H1 (cell line): Measurements from ENCODE around the gene LRCH1. TPM values are rescaled to one million over a fixed set of nuclear protein-coding genes. Genes with fewer than 3 reads are reported as not detected.
A peak's percentile ranks its signal among the peaks of the same experiment; 100 is the strongest.

Experiments
- CTCF ChIA-PET: fragments of 300-600 bp; sonication (Branson Sonifier 250); formaldehyde crosslinking; loops from one replicate; lab custom pipeline; 2021; ENCODE audit not compliant: partially characterized antibody; lab: Charles Lee
- POLR2A ChIA-PET: fragments of 300-600 bp; sonication (Branson Sonifier 250); formaldehyde crosslinking; loops from one replicate; lab custom pipeline; 2021; ENCODE audit warnings: inconsistent platforms; ENCODE audit not compliant: partially characterized antibody; lab: Charles Lee
- DNase-seq, 2 experiments: peaks; one replicate each; pipeline versions ENCODE4 v3.0.0 to v3.0.0-alpha.2; 2010 to 2022; ENCODE audit warnings: low spot score in 2 of 2, low read depth in 1 of 2, mixed read lengths in 1 of 2
- FAIRE-seq: peaks from 2 replicates; lab custom pipeline; 2011; peaks lifted over from hg19 to GRCh38; lab: Jason Lieb, UNC
- H2AFZ ChIP-seq: 2 replicates; pipeline ENCODE4 v1.8.1; 2012; ENCODE audit warnings: low read length, inconsistent platforms
- H2AK5ac ChIP-seq: 2 replicates; pipeline ENCODE4 v1.6.1; 2013; ENCODE audit warnings: low read depth, low read length
- H2BK120ac ChIP-seq: replicated peaks from 2 replicates; pipeline ENCODE3; 2013; ENCODE audit warnings: low read depth, low read length, inconsistent platforms
- H2BK12ac ChIP-seq: 2 replicates; pipeline ENCODE4 v1.6.1; 2013; ENCODE audit warnings: low read depth, low read length
- H2BK15ac ChIP-seq: 2 replicates; pipeline ENCODE4 v1.6.1; 2013; ENCODE audit warnings: low read length
- H2BK20ac ChIP-seq: 2 replicates; pipeline ENCODE4 v1.6.1; 2013; ENCODE audit warnings: low read length
- H2BK5ac ChIP-seq: 2 replicates; pipeline ENCODE4 v1.6.1; 2013; ENCODE audit warnings: low read depth, low read length
- H3K14ac ChIP-seq: 2 replicates; pipeline ENCODE4 v1.6.1; 2013; ENCODE audit warnings: inconsistent platforms; ENCODE audit not compliant: insufficient read length
- H3K18ac ChIP-seq: 2 replicates; pipeline ENCODE4 v1.6.1; 2013; ENCODE audit warnings: low read length; ENCODE audit errors: extremely low read depth
- H3K23ac ChIP-seq: 2 replicates; pipeline ENCODE4 v1.6.1; 2013; ENCODE audit warnings: inconsistent platforms; ENCODE audit not compliant: insufficient read length
- H3K23me2 ChIP-seq: 2 replicates; pipeline ENCODE4 v1.6.1; 2013; ENCODE audit warnings: low read depth, low read length
- H3K27ac ChIP-seq: 2 replicates; pipeline ENCODE4 v1.6.1; 2011; ENCODE audit warnings: low read depth, low read length, inconsistent platforms
- H3K27me3 ChIP-seq, 4 experiments: replicated peaks in 1 of 4; 1 replicate in 1 of 4; 2 replicates in 3 of 4; pipeline versions ENCODE4 v1.6.1 to v1.8.1; 2011 to 2013; ENCODE audit warnings: low read length in 3 of 4, mild to moderate bottlenecking in 3 of 4, inconsistent platforms in 2 of 4, mixed read lengths in 2 of 4, moderate library complexity in 1 of 4; ENCODE audit not compliant: control insufficient read depth in 3 of 4, insufficient read depth in 3 of 4; ENCODE audit errors: extremely low read depth in 1 of 4
- H3K36me3 ChIP-seq, 4 experiments: 2 replicates each; pipeline versions ENCODE4 v1.6.1 to v1.8.1; 2011 to 2013; ENCODE audit warnings: mild to moderate bottlenecking in 4 of 4, low read length in 3 of 4, moderate library complexity in 2 of 4, control low read depth in 1 of 4, inconsistent platforms in 1 of 4; ENCODE audit not compliant: insufficient read depth in 4 of 4, control insufficient read depth in 2 of 4
- H3K4ac ChIP-seq: replicated peaks from 2 replicates; pipeline ENCODE3; 2013; ENCODE audit warnings: low read length, low read depth, mixed read lengths, inconsistent platforms; ENCODE audit not compliant: insufficient read length
- H3K4me1 ChIP-seq, 4 experiments: replicated peaks in 1 of 4; 1 replicate in 1 of 4; 2 replicates in 3 of 4; pipeline versions ENCODE4 v1.6.1 to v1.8.1; 2011 to 2013; ENCODE audit warnings: low read length in 3 of 4, inconsistent platforms in 2 of 4, mixed read lengths in 1 of 4; ENCODE audit not compliant: insufficient read depth in 4 of 4, control insufficient read depth in 3 of 4
- H3K4me2 ChIP-seq, 2 experiments: 2 replicates each; pipeline versions ENCODE4 v1.6.1 to v1.8.1; 2011 to 2013; ENCODE audit warnings: low read depth in 2 of 2, low read length in 2 of 2, control low read depth in 1 of 2, inconsistent platforms in 1 of 2, mild to moderate bottlenecking in 1 of 2; ENCODE audit not compliant: insufficient read depth in 1 of 2
- H3K4me3 ChIP-seq, 4 experiments: fragments of 200-600, 300-600 bp in 1 of 4; sonication (generic), shearing (Covaris generic), sonication (Bioruptor Twin) in 1 of 4; 2 replicates each; pipeline versions ENCODE4 v1.5.1 to v1.8.1; 2011 to 2016; ENCODE audit warnings: low read length in 4 of 4, low read depth in 3 of 4, control low read depth in 2 of 4, inconsistent platforms in 2 of 4, mild to moderate bottlenecking in 2 of 4, mixed read lengths in 1 of 4, moderate library complexity in 1 of 4; ENCODE audit not compliant: insufficient read depth in 2 of 4; ENCODE audit errors: extremely low read depth in 1 of 4
- H3K56ac ChIP-seq: replicated peaks from 2 replicates; pipeline ENCODE3; 2013; ENCODE audit warnings: low read depth, mild to moderate bottlenecking, mixed read lengths, low read length, inconsistent platforms; ENCODE audit not compliant: insufficient read length
- H3K79me1 ChIP-seq: 2 replicates; pipeline ENCODE4 v1.6.1; 2013; ENCODE audit warnings: low read depth, low read length, control low read depth
- H3K79me2 ChIP-seq, 2 experiments: 2 replicates each; pipeline versions ENCODE4 v1.6.1 to v1.8.1; 2012 to 2013; ENCODE audit warnings: low read length in 2 of 2, mild to moderate bottlenecking in 2 of 2, inconsistent platforms in 1 of 2; ENCODE audit not compliant: insufficient read depth in 2 of 2, control insufficient read depth in 1 of 2
- H3K9ac ChIP-seq, 4 experiments: replicated peaks in 1 of 4; 1 replicate in 1 of 4; 2 replicates in 3 of 4; pipeline versions ENCODE4 v1.6.1 to v1.8.1; 2011 to 2013; ENCODE audit warnings: low read depth in 3 of 4, low read length in 3 of 4, control low read depth in 2 of 4, mild to moderate bottlenecking in 2 of 4, moderate library complexity in 2 of 4, inconsistent platforms in 1 of 4; ENCODE audit errors: extremely low read depth in 1 of 4
- H3K9me3 ChIP-seq, 2 experiments: 2 replicates each; pipeline versions ENCODE4 v1.6.1 to v1.8.1; 2012 to 2013; ENCODE audit warnings: mild to moderate bottlenecking in 2 of 2, moderate library complexity in 2 of 2, control low read depth in 1 of 2, inconsistent platforms in 1 of 2, low read depth in 1 of 2, low read length in 1 of 2, mixed read lengths in 1 of 2; ENCODE audit not compliant: insufficient read depth in 2 of 2
- H4K20me1 ChIP-seq, 2 experiments: replicated peaks in 1 of 2; 2 replicates each; pipeline versions ENCODE3 to v1.8.1; 2011 to 2013; ENCODE audit warnings: inconsistent platforms in 2 of 2, low read length in 2 of 2, mild to moderate bottlenecking in 1 of 2; ENCODE audit not compliant: insufficient read depth in 2 of 2, control insufficient read depth in 1 of 2
- H4K5ac ChIP-seq: 2 replicates; pipeline ENCODE4 v1.6.1; 2013; ENCODE audit warnings: low read length, low read depth, mixed read lengths, inconsistent platforms; ENCODE audit not compliant: insufficient read length
- H4K8ac ChIP-seq: 2 replicates; pipeline ENCODE4 v1.8.0; 2013; ENCODE audit warnings: mild to moderate bottlenecking, moderate library complexity, low read length, inconsistent platforms; ENCODE audit not compliant: insufficient read depth; ENCODE audit errors: extremely low read depth
- H4K91ac ChIP-seq: replicated peaks from 2 replicates; pipeline ENCODE3; 2013; ENCODE audit warnings: low read length, mixed read lengths, inconsistent platforms; ENCODE audit not compliant: insufficient read length
- ASH2L ChIP-seq: fragments of 200-600, 300-600 bp; sonication (generic); IDR thresholded peaks from one replicate; pipeline ENCODE4 v1.7.1; 2017; ENCODE audit warnings: low read length
- BCL11A ChIP-seq, 2 experiments: IDR thresholded peaks; one replicate each; pipeline ENCODE4 v1.6.1; 2011; ENCODE audit warnings: low read depth in 2 of 2, low read length in 2 of 2, mild to moderate bottlenecking in 2 of 2
- CBX5 ChIP-seq: fragments of 300-800, 300-1000 bp; sonication (generic); IDR thresholded peaks from 2 replicates; pipeline ENCODE4 v1.7.1; 2016; ENCODE audit warnings: antibody characterized with exemption, low read length, low read depth
- CREB1 ChIP-seq: IDR thresholded peaks from 2 replicates; pipeline ENCODE4 v1.6.1; 2012; ENCODE audit warnings: inconsistent platforms
- HDAC2 ChIP-seq, 2 experiments: fragments of 300-600 bp in 1 of 2; sonication (generic) in 1 of 2; IDR thresholded peaks; 2 replicates each; pipeline ENCODE4 v1.6.1; 2011 to 2012; ENCODE audit warnings: low read depth in 2 of 2, low read length in 2 of 2, mild to moderate bottlenecking in 2 of 2, moderate library complexity in 2 of 2, borderline replicate concordance in 1 of 2, inconsistent platforms in 1 of 2
- PHF8 ChIP-seq: fragments of 200-600 bp; sonication (generic); conservative IDR thresholded peaks from 2 replicates; pipeline ENCODE4 v1.7.1; 2012; ENCODE audit warnings: low read depth, mild to moderate bottlenecking, inconsistent platforms, low read length, moderate library complexity
- POLR2A ChIP-seq, 2 experiments: IDR thresholded peaks; 1 replicate in 1 of 2; 2 replicates in 1 of 2; pipeline ENCODE4 v1.6.1; 2011; ENCODE audit warnings: low read depth in 2 of 2, low read length in 2 of 2, mild to moderate bottlenecking in 2 of 2; ENCODE audit errors: control extremely low read depth in 1 of 2
- SIN3A ChIP-seq, 2 experiments: IDR thresholded peaks in 1 of 2; conservative IDR thresholded peaks in 1 of 2; 2 replicates each; pipeline ENCODE4 v1.6.1; 2011 to 2012; ENCODE audit warnings: low read length in 2 of 2, improper control_type of control experiment in 1 of 2, low read depth in 1 of 2, mild to moderate bottlenecking in 1 of 2
- SP4 ChIP-seq: IDR thresholded peaks from 2 replicates; pipeline ENCODE4 v1.6.1; 2012; ENCODE audit warnings: low read length, inconsistent platforms
- TAF1 ChIP-seq: IDR thresholded peaks from 2 replicates; pipeline ENCODE4 v1.6.1; 2011; ENCODE audit warnings: mild to moderate bottlenecking, low read depth, low read length
- USF2 ChIP-seq: IDR thresholded peaks from 2 replicates; pipeline ENCODE4 v1.6.1; 2011; ENCODE audit warnings: low read length, improper control_type of control experiment
- YY1 ChIP-seq: IDR thresholded peaks from 2 replicates; pipeline ENCODE4 v1.6.1; 2011; ENCODE audit warnings: low read depth, mild to moderate bottlenecking, low read length
- WGBS, 2 experiments: shearing (Covaris generic) in 1 of 2; methylation state at CpG; one replicate each; pipeline versions ENCODE4 v1.1.6 to v1.1.7; 2013 to 2015; ENCODE audit warnings: low lambda C conversion rate in 2 of 2, mixed read lengths in 2 of 2, inconsistent platforms in 1 of 2, low coverage in 1 of 2, missing lambda C conversion rate in 1 of 2; ENCODE audit not compliant: insufficient replicate concordance in 2 of 2, insufficient coverage in 1 of 2, insufficient read length in 1 of 2; ENCODE audit errors: extremely low coverage in 1 of 2, missing lambda C conversion rate in 1 of 2; 5-methylcytosine and 5-hydroxymethylcytosine counted together
- polyA plus RNA-seq, 7 experiments: library from polyadenylated mRNA; depleted of rRNA in 3 of 7; stranded (reverse) in 5 of 7; unstranded in 2 of 7; fragments of >200 nt in 5 of 7; fragments of 200-250 nt in 2 of 7; gene quantifications; 1 replicate in 5 of 7; 2 replicates in 1 of 7; 4 replicates in 1 of 7; pipeline versions ENCODE4 v1.2.1 to v1.2.3, GENCODE V29; 2011 to 2013; ENCODE audit warnings: missing spikeins in 2 of 7, mixed read lengths in 2 of 7
- total RNA-seq: library from RNA; stranded (reverse); fragmentation: NEBNext Ultra II Directional; extraction: Animal tissue kit (Norgen Biotek cat#: 25700); gene quantifications from 2 replicates; pipeline ENCODE4 v1.2.1, GENCODE V29; 2021

LRCH1 gene
- total and polyA plus RNA-seq, 2 of the 8 experiments (the other 6 are each of a cell fraction or from before 2014, with no cell fraction given): 3.0 to 10.1 TPM

DNA sequence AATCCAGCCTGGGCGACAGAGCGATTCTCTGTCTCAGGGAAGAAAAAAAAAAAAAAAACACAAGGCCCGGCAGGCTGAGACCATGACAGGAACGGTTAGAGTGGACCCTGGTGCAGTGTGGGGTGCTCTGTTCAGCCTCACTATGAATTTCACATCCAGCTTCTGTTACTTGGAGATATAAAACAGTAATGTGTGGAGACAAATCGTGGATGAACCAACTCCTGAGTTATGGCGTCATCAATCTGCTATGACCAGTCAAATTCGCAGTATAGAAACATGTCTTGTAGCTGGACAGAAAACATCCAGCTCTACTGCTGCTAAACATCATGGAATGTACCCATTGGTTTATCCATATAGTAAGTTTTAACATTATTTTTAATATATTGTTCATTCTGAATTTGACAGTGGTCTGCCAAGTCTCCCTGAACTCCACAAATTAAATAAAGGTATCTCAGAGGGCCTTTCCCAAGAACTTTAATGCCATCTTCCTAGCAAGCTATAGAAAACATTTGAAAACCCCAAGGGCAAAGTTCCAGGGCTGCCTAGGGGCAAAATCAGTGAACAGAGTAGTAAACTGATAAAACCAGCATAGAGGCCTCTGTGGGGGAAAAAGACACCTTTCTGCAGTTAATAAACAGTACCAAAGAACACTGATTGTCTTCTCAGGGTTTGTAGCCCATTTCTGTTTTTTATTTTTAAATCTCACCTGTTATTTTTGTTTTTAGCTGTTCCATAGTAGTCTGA, 75.8 kb downstream of the LRCH1 start:
- no peak for DNase-seq
- Histone ChIP-seq H3K9me3 (no peaks in the 10 kb centered on the region), H3K23ac (no peak overlapping the region), H3K4me2 (no peak overlapping the region), H4K8ac (no peak overlapping the region), H4K91ac (no peak overlapping the region), H2BK20ac (peak overlapping the region; percentile 64; the same call in 1 of the 2 replicates), H3K56ac (no peak overlapping the region), H2BK120ac (no peak overlapping the region), H4K5ac (no peak overlapping the region), H2BK15ac (no peak overlapping the region), H3K23me2 (no peaks in the 10 kb centered on the region), H2BK12ac (no peak overlapping the region), H3K27me3 (no peaks in the 10 kb centered on the region), H3K9ac (no peak overlapping the region), H3K79me1 (0 out of 2 replicates have a peak, but pooled peaks cover 2% of the 10 kb centered on the region), H3K4me3 (no peak overlapping the region), H2AFZ (no peak overlapping the region), H3K4me1 (peaks cover 0 to 25% (median 12%) of the 10 kb centered on the region in 4 experiments), H4K20me1 (no peaks in the 10 kb centered on the region), H3K14ac (no peak overlapping the region), H2BK5ac (no peak overlapping the region), H3K4ac (no peak overlapping the region), H3K27ac (no peak overlapping the region), H3K18ac (no peak overlapping the region), H3K79me2 (peaks cover 0 to 32% of the 10 kb centered on the region in 2 experiments; a peak in 2 of 4 replicates), H2AK5ac (no peak overlapping the region), H3K36me3 (no peaks in the 10 kb centered on the region)
- ChIA-PET CTCF (interaction anchor here (1.1 to 3.3 kb wide), 4 partner anchors 8 to 29 kb away, joined by 3 to 14 read pairs (median 6); no protein-coding TSS in a partner anchor), POLR2A (no interaction called here)
- no peak for FAIRE-seq
- 95% methylated on average over 4 of the region's 7 CpGs; no CpG with 5 or more reads in 1 of the 2 experiments for WGBS, 2 experiments
- TF ChIP-seq POLR2A (IDR thresholded peaks at IDR 0.05; ENCODE audit: control extremely low read depth in 1 of 2, low read depth in 2 of 2, low read length in 2 of 2) (no peak), ASH2L (no peak), USF2 (no peak), TAF1 (no peak), SIN3A (conservative IDR thresholded peaks at IDR 0.05 in 1 of 2, IDR thresholded peaks at IDR 0.05 in 1 of 2; ENCODE audit: low read depth in 1 of 2, low read length in 2 of 2) (no peak), HDAC2 (IDR thresholded peaks at IDR 0.05; ENCODE audit: borderline replicate concordance in 1 of 2, low read depth in 2 of 2, low read length in 2 of 2) (no peak), PHF8 (no peak), CBX5 (no peak), BCL11A (IDR thresholded peaks at IDR 0.05; ENCODE audit: low read depth in 2 of 2, low read length in 2 of 2) (no peak), SP4 (no peak), YY1 (no peak), CREB1 (no peak)
